SK-N-MC (cell line): ENCODE results near the gene SCP2D1.

ENCODE experiments used
- DNase-seq: peaks from one replicate; pipeline ENCODE4 v3.0.0-alpha.2; 2011; ENCODE audit warnings: low read depth, low spot score
- H3K27ac ChIP-seq: fragments of 200-600 bp; sonication (generic); 2 replicates; pipeline ENCODE4 v1.5.1; 2016; ENCODE audit warnings: mixed run types
- H3K36me3 ChIP-seq: fragments of 200-600 bp; sonication (generic); 2 replicates; pipeline ENCODE4 v1.6.1; 2017; ENCODE audit warnings: antibody characterized with exemption, low read length, mixed read lengths; ENCODE audit not compliant: insufficient read depth
- H3K4me3 ChIP-seq: fragments of 200-600 bp; sonication (generic); 2 replicates; pipeline ENCODE4 v1.5.1; 2016
- H3K9ac ChIP-seq: fragments of 200-600 bp; sonication (generic); 2 replicates; pipeline ENCODE4 v1.8.0; 2017; ENCODE audit warnings: mixed run types, mixed read lengths; ENCODE audit not compliant: insufficient read length
- H3K9me3 ChIP-seq: fragments of 200-600 bp; sonication (generic); 2 replicates; pipeline ENCODE4 v1.6.1; 2017; ENCODE audit warnings: low read depth, mild to moderate bottlenecking, antibody characterized with exemption, low read length, moderate library complexity, mixed read lengths
- EZH2 ChIP-seq: fragments of 200-600 bp; sonication (generic); IDR thresholded peaks from one replicate; pipeline ENCODE4 v1.6.1; 2017; ENCODE audit warnings: antibody characterized with exemption
- FOXP2 ChIP-seq: optimal IDR thresholded peaks from 2 replicates; pipeline ENCODE3; 2011; ENCODE audit warnings: mild to moderate bottlenecking, moderate library complexity; ENCODE audit not compliant: insufficient read depth; ENCODE audit errors: extremely low read length, control extremely low read depth
- POLR2AphosphoS5 ChIP-seq: IDR thresholded peaks from 2 replicates; pipeline ENCODE4 v1.6.1; 2012; ENCODE audit warnings: mild to moderate bottlenecking, low read depth, low read length, borderline replicate concordance

Gene SCP2D1

GRCh38 chr20:18832546-18833200 lies 19.1 kb downstream of the SCP2D1 start:
- no peak for DNase-seq
- no peak overlapping the region for H3K27ac ChIP-seq
- no peaks in the 10 kb centered on the region for H3K9me3 ChIP-seq
- no peaks in the 10 kb centered on the region for H3K36me3 ChIP-seq
- no peak overlapping the region for H3K4me3 ChIP-seq
- H3K9ac ChIP-seq = no peak overlapping the region
- TF ChIP-seq POLR2AphosphoS5 (no peak), FOXP2 (no peak), EZH2 (no peak)

GRCh38 chr20:18835466-18836256 lies 22.1 kb downstream of the SCP2D1 start:
- no peaks in the 10 kb centered on the region for H3K9me3 ChIP-seq
- no peak for DNase-seq
- no peak overlapping the region for H3K4me3 ChIP-seq
- no peak overlapping the region for H3K9ac ChIP-seq
- H3K27ac ChIP-seq = no peak overlapping the region
- TF ChIP-seq FOXP2 (no peak), POLR2AphosphoS5 (no peak), EZH2 (no peak)
- no peaks in the 10 kb centered on the region for H3K36me3 ChIP-seq

- no peak overlapping the region for H3K27ac ChIP-seq
- H3K9ac ChIP-seq = no peak overlapping the region
- H3K4me3 ChIP-seq = no peak overlapping the region
- DNase-seq = no peak
- no peak for TF ChIP-seq EZH2
- no peaks in the 10 kb centered on the region for H3K36me3 ChIP-seq
- no peaks in the 10 kb centered on the region for H3K9me3 ChIP-seq
Observed at GRCh38 chr20:18837718-18838117, 24.1 kb downstream of the SCP2D1 start.

DNA sequence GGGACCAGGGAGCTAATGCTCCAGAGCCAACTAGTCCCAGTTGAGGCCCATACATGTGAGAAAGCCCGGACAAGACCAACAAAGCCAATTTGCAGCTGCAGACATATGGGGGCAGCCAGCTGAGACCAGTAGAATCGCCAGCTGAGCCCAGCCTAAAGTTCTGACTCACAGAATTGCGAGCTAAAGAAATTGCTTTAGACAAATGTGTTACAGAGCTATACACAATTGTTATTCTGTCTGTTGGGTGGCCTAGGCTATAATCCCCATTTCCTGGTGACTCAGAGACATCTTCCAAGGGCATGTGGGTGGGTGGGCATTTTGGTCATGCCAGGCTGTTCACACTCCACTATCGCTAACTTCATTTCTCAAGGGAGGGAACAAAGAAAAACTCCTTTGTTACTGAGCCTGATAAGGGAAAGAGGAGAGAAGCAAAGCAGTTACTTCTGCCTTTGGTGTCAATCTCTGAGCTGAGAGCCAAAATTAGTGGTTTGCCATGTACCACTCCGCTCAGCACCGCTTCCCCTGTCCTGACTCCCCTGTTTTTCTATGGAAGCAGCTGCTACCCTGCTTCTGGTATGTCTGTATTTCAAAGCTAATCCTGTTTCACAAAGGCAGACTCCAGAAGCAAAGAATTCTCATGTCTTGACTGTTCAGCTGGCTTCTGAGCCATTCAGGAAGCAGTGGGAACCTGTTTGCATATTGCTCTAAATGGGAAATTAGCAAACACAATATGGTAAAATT lies 26.1 kb downstream of the SCP2D1 start:
- Histone ChIP-seq H3K9me3 (no peaks in the 10 kb centered on the region), H3K4me3 (no peak overlapping the region), H3K27ac (no peak overlapping the region), H3K36me3 (no peaks in the 10 kb centered on the region), H3K9ac (no peak overlapping the region)
- no peak for DNase-seq
- no peak for TF ChIP-seq FOXP2
- no peak for TF ChIP-seq EZH2
- no peak for TF ChIP-seq POLR2AphosphoS5

DNA sequence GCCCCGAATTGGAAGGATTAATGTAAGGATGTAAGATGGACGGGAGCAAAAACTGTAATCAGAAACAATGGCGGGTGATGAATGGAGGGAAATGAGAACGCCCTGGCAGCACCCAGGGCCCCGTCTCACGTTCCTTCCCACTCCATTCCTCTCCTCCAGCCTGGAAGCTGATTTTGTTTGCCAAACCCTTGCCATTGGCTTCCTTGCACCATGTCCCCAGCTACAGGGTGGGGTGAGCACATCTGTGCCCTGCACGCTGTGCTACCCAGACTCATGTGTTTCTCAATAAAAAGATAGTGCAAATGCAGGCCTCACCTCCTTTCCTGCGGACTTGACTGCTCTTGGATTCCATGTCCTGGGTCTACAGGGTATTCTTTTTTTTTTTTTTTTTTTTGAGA lies 26.7 kb downstream of the SCP2D1 start:
- Histone ChIP-seq H3K4me3 (no peak overlapping the region), H3K9ac (no peak overlapping the region), H3K27ac (no peak overlapping the region), H3K36me3 (no peaks in the 10 kb centered on the region), H3K9me3 (no peaks in the 10 kb centered on the region)
- no peak for DNase-seq
- TF ChIP-seq FOXP2 = no peak
- TF ChIP-seq POLR2AphosphoS5 = no peak
- no peak for TF ChIP-seq EZH2

GRCh38 chr20:18845017-18845416 lies 31.4 kb downstream of the SCP2D1 start:
- Histone ChIP-seq H3K9me3 (no peaks in the 10 kb centered on the region), H3K27ac (no peak overlapping the region), H3K9ac (no peak overlapping the region), H3K36me3 (no peaks in the 10 kb centered on the region), H3K4me3 (no peak overlapping the region)
- DNase-seq = no peak
- TF ChIP-seq FOXP2 (no peak), EZH2 (no peak), POLR2AphosphoS5 (no peak)

DNA sequence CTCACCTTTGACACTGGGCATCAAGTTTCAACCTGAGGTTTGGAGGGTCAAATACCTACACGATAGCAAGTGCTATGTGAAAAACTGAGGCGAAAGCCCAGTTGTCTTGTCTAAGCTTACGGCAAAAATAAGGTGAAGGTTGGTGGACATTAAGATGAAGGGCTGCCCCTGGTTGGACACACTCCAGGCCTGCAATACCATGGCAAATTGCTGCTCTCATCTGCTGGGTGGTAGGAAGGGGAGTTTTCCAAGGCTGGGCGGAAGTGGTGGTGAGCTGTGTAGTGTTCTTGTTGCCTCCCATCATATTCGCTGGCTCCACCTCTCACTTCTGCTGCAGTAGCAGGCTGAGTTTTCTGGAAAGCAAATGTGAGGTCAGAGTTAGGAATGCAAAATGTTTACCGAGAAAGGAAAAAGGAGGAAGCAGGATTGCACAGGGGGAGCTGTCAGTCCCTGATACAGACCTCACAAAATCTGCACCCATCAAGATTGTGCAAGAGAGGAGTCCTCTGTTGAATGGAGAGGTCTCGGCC lies 33.7 kb downstream of the SCP2D1 start:
- Histone ChIP-seq H3K9me3 (no peaks in the 10 kb centered on the region), H3K36me3 (no peaks in the 10 kb centered on the region), H3K4me3 (no peak overlapping the region), H3K27ac (no peak overlapping the region), H3K9ac (no peak overlapping the region)
- no peak for DNase-seq
- TF ChIP-seq FOXP2 = no peak
- no peak for TF ChIP-seq POLR2AphosphoS5

- H3K9ac ChIP-seq = no peak overlapping the region
- TF ChIP-seq EZH2 (no peak), FOXP2 (no peak), POLR2AphosphoS5 (no peak)
Observed at GRCh38 chr20:18849131-18849530, 35.5 kb downstream of the SCP2D1 start.

GRCh38 chr20:18851629-18852028 lies 38.0 kb downstream of the SCP2D1 start:
- Histone ChIP-seq H3K36me3 (no peaks in the 10 kb centered on the region), H3K9ac (no peak overlapping the region), H3K27ac (no peak overlapping the region), H3K9me3 (no peaks in the 10 kb centered on the region), H3K4me3 (no peak overlapping the region)
- DNase-seq = no peak
- TF ChIP-seq FOXP2 = no peak
- TF ChIP-seq POLR2AphosphoS5 = no peak
- TF ChIP-seq EZH2 = no peak

More at GRCh38 chr20:18849131-18849530, 35.5 kb downstream of the SCP2D1 start:
- Histone ChIP-seq H3K27ac (no peak overlapping the region), H3K36me3 (no peaks in the 10 kb centered on the region), H3K9me3 (no peaks in the 10 kb centered on the region), H3K4me3 (no peak overlapping the region)
- no peak for DNase-seq
